SKM-1 (cell line): Measurements from ENCODE around the gene BLID.

Experiments used
- DNase-seq: peaks from one replicate; lab custom pipeline; 2025; ENCODE audit not compliant: unreplicated experiment; lab: John Stamatoyannopoulos, UW

The BLID gene, protein sequence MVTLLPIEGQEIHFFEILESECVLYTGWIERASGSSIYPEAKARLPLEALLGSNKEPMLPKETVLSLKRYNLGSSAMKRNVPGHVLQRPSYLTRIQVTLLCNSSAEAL

DNA sequence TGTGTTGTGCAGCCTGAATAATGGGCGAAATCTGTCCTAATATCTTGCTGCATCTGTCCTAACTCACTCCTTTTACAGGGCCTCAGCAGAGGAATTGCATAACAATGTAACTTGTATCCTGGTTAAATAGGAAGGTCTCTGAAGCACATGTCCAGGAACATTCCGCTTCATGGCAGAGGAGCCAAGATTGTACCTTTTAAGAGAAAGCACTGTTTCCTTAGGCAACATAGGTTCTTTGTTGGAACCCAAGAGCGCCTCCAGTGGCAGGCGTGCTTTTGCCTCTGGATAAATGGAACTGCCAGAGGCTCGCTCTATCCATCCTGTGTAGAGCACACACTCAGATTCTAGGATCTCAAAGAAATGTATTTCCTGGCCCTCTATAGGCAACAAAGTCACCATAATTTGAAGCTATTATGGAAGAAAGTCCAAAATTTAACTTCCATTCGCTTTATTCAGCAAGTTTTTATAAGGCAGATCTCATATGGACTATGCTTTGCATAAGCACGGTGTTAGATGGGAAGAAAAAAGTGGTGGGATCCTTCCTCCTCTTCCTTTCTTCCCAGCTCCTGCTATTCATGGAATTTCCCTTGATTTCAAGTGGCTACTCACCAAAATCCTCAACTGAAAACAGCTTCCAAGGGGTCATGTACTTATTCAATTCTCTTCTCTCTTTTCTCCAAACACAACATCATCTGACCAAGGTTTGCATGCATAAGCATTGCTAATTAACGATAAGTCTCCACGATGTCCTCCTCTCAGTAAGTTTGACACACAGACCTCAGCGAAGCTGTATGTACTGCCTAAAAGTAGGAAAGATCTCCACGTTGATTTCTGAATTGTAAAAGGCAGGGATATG is at the start of gene BLID:
TSS of gene BLID (minus strand) at position 692 of the 856 bp plus-strand sequence. CDS start at position 399, 293 bp downstream.
- DNase-seq, result no peak

- no peak for DNase-seq
Observed at GRCh38 chr11:122163053-122163819, 47.2 kb upstream of the BLID start.

GRCh38 chr11:122162095-122162494 is 46.1 kb upstream of the BLID start:
- DNase-seq, result no peak

- DNase-seq, result no peak
Observed at GRCh38 chr11:122160841-122161590, 45.0 kb upstream of the BLID start.

- DNase-seq, result no peak
Observed at GRCh38 chr11:122159861-122160260, 43.8 kb upstream of the BLID start.

GRCh38 chr11:122159173-122159721 is 43.2 kb upstream of the BLID start:
- DNase-seq, result no peak

DNA sequence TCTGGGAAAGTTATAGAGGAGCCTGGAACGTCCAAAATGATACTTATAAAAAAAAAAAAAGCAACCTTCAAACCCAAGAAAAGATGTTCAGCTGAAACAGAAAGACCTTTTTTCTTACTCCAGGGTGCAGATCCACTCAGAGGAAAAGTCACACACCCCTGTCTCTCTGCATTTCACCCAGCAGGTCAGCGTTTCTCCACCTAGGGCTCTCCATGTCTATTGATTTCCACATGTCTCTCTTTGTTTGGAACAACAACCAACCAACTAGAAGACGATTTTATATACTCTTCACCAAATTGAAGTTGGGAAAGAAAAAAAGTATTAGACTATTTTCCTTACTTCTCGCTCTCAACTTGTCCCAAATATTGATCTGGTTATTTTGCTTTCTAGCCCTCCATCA is 42.2 kb upstream of the BLID start:
- no peak for DNase-seq

DNA sequence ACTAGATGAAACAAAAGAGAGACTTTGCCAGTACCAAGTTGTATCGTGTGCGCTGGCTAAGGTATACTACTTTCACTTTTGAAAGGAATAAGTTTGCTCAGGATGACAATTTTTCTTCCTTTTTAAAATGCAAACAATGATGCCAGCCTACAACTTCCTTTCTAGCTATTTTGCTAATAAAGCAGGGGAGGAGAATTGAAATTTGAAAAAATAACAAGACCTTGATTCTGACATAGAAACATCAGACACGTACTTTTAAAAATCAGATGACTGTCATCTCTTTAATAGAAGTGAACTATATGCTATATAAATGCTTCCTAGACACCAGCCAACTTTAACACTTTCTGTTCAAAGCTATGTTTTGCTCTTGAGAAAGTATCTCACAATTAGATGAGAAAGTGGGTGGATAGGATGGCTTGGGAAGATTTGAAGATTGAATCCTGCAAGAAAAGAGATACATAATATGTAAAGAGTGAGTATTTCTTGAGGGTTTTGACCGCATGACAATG is 41.7 kb upstream of the BLID start:
- no peak for DNase-seq

GRCh38 chr11:122156940-122157382 is 40.9 kb upstream of the BLID start:
- no peak for DNase-seq

DNA sequence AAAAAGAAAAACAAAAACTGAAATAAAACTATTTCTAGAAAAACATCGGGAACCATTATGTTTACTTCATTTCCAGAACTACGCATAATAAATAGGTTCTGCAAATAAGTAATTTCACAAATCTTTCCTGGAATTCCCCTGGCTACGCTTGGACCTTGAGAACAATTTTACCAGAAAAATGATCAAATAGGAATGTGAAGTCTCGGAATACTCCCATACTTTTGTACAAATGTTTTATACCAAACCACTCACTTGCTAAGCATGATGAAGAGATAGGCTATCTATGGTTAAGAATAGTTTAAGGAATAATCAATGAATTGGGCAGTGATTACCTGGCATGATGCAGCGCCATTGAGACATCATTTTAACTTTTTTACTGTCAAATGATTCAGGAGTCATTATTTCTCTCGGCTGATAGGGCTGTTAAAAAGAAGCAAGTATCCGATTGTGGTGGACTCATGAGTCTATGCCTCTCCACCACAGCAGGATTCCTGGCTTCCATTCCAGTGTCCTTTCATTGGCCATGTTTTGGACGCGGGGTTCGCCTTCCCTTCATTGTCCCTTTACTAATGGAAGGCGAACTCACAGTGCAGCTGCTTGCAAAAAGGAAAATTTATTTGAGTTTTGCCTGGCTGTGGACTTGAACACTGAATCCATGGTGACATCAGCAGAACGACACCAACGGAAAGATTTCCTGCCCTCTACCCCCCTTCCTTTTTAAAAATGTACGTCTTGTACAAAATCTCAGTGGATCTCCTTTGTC is 39.9 kb upstream of the BLID start:
- DNase-seq, result no peak

DNA sequence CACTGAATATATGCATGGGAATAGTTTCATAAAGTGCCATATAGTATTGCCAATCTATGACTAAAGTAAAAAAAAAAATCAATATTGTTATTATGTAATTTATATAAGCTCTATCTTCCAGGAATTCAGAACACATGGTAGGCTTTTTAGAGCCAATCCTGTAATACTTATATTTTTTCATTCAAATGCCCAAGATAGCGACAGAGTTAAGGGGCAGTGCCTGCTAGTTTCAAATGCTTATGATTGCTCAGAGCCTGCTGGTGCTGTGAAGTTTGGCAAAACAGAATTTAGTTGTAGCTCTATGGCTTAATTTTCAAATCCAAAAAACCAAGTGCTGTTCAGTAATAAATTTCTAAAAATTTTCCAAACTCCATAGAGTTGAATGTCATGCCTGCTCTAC is 39.0 kb upstream of the BLID start:
- no peak for DNase-seq

- DNase-seq, result no peak
Observed at GRCh38 chr11:122154227-122154626, 38.2 kb upstream of the BLID start.

DNA sequence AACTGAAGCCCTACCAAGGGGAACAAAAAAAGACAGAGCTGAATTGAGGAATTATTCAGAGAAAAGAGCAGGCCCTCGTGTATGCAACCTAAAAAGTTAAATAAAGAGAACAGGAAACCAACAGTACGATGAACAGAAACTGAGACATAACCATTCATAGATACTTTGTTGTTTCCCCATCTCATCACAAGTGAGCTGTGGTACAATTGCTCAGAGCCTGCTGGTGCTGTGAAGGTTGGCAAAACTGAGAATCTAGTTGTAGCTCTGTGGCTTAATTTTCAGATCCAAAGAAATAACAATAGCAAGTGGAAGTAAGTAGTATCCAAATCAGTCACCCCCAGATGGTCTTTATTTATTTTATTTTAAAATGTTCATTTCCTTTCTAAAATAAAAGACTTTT is 37.7 kb upstream of the BLID start:
- no peak for DNase-seq

- DNase-seq, result no peak
Observed at GRCh38 chr11:122150216-122151124, 34.5 kb upstream of the BLID start.

DNA sequence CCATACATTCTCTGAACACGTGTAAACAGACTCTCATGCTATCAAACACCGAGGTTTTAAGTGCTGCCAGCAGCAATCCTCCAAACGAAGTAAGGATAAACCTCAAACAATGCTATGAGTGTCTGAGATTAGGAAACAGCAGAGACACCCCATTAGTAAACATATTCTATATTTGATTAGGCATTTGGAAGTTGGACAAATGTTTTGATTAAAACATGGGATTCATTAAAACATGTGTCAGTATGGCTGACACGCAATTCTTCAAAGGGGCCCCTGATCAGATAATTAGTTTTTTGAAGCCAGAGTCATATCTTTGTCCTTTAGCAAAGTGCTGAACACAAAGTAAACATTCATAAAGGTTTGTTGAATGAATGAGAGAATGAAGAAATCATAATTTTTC is 33.2 kb upstream of the BLID start:
- no peak for DNase-seq

GRCh38 chr11:122146475-122146874 is 30.5 kb upstream of the BLID start:
- no peak for DNase-seq

DNA sequence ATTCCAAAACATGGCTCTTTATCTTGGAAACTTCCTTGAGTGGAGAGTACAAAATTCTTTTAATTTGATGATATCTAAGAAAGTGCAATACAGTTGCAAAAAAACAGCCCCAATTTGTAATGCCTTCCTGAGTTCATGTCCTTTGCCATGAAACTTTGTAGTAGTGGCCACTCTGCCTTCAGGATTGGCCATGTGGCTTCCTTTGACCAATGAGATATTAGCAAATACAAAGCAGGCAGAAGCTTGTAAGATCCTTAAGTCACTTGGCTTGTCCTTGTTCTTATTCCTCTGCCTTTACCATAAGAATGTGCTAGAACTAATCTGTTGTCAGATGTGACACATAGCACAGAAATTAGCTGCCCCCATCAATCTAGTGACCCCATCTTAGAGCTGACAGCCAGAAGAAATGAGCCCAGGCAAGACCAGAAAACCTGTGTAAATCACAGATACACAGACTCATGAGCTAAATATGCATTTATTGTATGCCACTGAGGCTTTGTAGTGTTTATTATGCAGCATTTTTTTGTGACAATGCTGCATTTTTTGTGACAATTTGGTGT is 29.8 kb upstream of the BLID start:
- no peak for DNase-seq

GRCh38 chr11:122144752-122145151 is 28.7 kb upstream of the BLID start:
- DNase-seq, result no peak

GRCh38 chr11:122141725-122142124 is 25.7 kb upstream of the BLID start:
- DNase-seq, result no peak
